Esophagus squamous epithelium (tissue), 5 donors: ENCODE results near the gene RAP2A. TPM values are rescaled to one million over a fixed set of nuclear protein-coding genes. Genes with fewer than 3 reads are reported as not detected.

Experiments used
- DNase-seq: peaks from one replicate; lab custom pipeline; 2025; lab: John Stamatoyannopoulos, UW
- H3K27ac ChIP-seq, 4 donors: fragments of 200-600 bp; sonication (generic); one replicate each; pipeline ENCODE4 v1.5.1; 2016 to 2019; ENCODE audit warnings: mild to moderate bottlenecking in 1 of 4
- H3K27me3 ChIP-seq, 4 donors: fragments of 200-600 bp; sonication (generic); 1 replicate in 3 of 4; 2 replicates in 1 of 4; pipeline versions ENCODE4 v1.5.1 to v1.6.0; 2017 to 2021; ENCODE audit warnings: antibody characterized with exemption in 1 of 4
- H3K36me3 ChIP-seq, 3 donors: fragments of 200-600 bp; sonication (generic); one replicate each; pipeline ENCODE4 v1.5.1; 2016 to 2019
- H3K4me1 ChIP-seq, 3 donors: fragments of 200-600 bp; sonication (generic); one replicate each; pipeline ENCODE4 v1.5.1; 2017 to 2019
- H3K4me3 ChIP-seq, 4 donors: fragments of 200-600 bp; sonication (generic); 1 replicate in 3 of 4; 2 replicates in 1 of 4; pipeline ENCODE4 v1.5.1; 2016 to 2019; ENCODE audit warnings: mild to moderate bottlenecking in 2 of 4, moderate library complexity in 1 of 4
- H3K9me3 ChIP-seq, 3 donors: fragments of 200-600 bp; sonication (generic); one replicate each; pipeline ENCODE4 v1.5.1; 2016 to 2019
- CTCF ChIP-seq, 6 experiments: fragments of 450-650 bp in 4 of 6; fragments of 200-600 bp in 2 of 6; sonication (generic) in 2 of 6; IDR thresholded peaks; one replicate each; pipeline ENCODE4 v1.5.1; 2016 to 2019; ENCODE audit warnings: antibody characterized with exemption in 6 of 6, mild to moderate bottlenecking in 4 of 6, moderate library complexity in 4 of 6
- POLR2A ChIP-seq, 4 donors: fragments of 450-650 bp; IDR thresholded peaks; one replicate each; pipeline ENCODE4 v1.6.1; 2017; ENCODE audit warnings: antibody characterized with exemption in 4 of 4, mild to moderate bottlenecking in 4 of 4, moderate library complexity in 3 of 4
- WGBS, 2 donors: methylation state at CpG; one replicate each; pipeline ENCODE4 v1.1.5; 2018; 5-methylcytosine and 5-hydroxymethylcytosine counted together
- intact Hi-C: fragments of 100-400 bp; cut with DNase I; formaldehyde crosslinking; loops from one replicate; pipeline ENCODE4 v1.15.0; 2022
- total RNA-seq, 4 donors: library from RNA; depleted of rRNA; stranded (reverse); fragments of >200 nt; gene quantifications; one replicate each; pipeline ENCODE4 v1.1.0, GENCODE V29; 2016
- donor health status: DM: yes; HTN: yes; CAD: no.

The RAP2A gene
- total RNA-seq, 4 donors from 2014 or later: 20.3 to 29.1 (median 26.7) TPM

- TF ChIP-seq POLR2A (IDR thresholded peaks at IDR 0.05): no peak
- TF ChIP-seq CTCF (IDR thresholded peaks at IDR 0.05): no peak
- Histone ChIP-seq H3K4me3 (no peak overlapping the region), H3K9me3 (no peaks in the 10 kb centered on the region), H3K27ac (no peak overlapping the region), H3K4me1 (peaks cover 0 to 15% (median 0%) of the 10 kb centered on the region in 3 donors), H3K36me3 (peaks cover 0 to 23% (median 0%) of the 10 kb centered on the region in 3 donors), H3K27me3 (no peaks in the 10 kb centered on the region)
- DNase-seq: no peak
- intact Hi-C loops: no loop called here
Measured at GRCh38 chr13:97394542-97394941, 39.4 kb upstream of the RAP2A start.

- TF ChIP-seq POLR2A (IDR thresholded peaks at IDR 0.05): no peak
- TF ChIP-seq CTCF (IDR thresholded peaks at IDR 0.05): no peak
Measured at GRCh38 chr13:97395447-97396136, 38.4 kb upstream of the RAP2A start.

GRCh38 chr13:97397267-97397666 is 36.7 kb upstream of the RAP2A start:
- intact Hi-C loops: no loop called here
- DNase-seq: no peak
- TF ChIP-seq POLR2A (IDR thresholded peaks at IDR 0.05) (no peak), CTCF (IDR thresholded peaks at IDR 0.05) (no peak)
- Histone ChIP-seq H3K4me3 (no peak overlapping the region), H3K9me3 (no peaks in the 10 kb centered on the region), H3K36me3 (peaks cover 0 to 5% (median 0%) of the 10 kb centered on the region in 3 donors), H3K27me3 (no peaks in the 10 kb centered on the region), H3K4me1 (peaks cover 0 to 3% (median 0%) of the 10 kb centered on the region in 3 donors), H3K27ac (no peak overlapping the region)
- WGBS, 2 donors: 69 to 70% methylated on average over 10 of the region's 10 CpGs

More at GRCh38 chr13:97395447-97396136, 38.4 kb upstream of the RAP2A start:
- H3K4me1 ChIP-seq: peaks cover 0 to 15% (median 0%) of the 10 kb centered on the region in 3 donors
- WGBS, 2 donors: 67 to 68% methylated on average over 4 of the region's 4 CpGs
- H3K27ac ChIP-seq: no peak overlapping the region
- H3K4me3 ChIP-seq: no peak overlapping the region
- intact Hi-C loops: no loop called here
- H3K36me3 ChIP-seq: peaks cover 0 to 22% (median 0%) of the 10 kb centered on the region in 3 donors
- no peaks in the 10 kb centered on the region for H3K9me3 ChIP-seq
- DNase-seq: no peak
- no peaks in the 10 kb centered on the region for H3K27me3 ChIP-seq

- H3K27me3 ChIP-seq: no peaks in the 10 kb centered on the region
- intact Hi-C loops: no loop called here
- WGBS, 2 donors: 41 to 58% methylated on average over 2 to 3 of the region's 3 CpGs
Measured at GRCh38 chr13:97401421-97401820, 32.5 kb upstream of the RAP2A start.

More at GRCh38 chr13:97401421-97401820, 32.5 kb upstream of the RAP2A start:
- Histone ChIP-seq H3K4me1 (peaks cover 0 to 3% (median 0%) of the 10 kb centered on the region in 3 donors), H3K27ac (no peak overlapping the region), H3K4me3 (no peak overlapping the region), H3K36me3 (no peaks in the 10 kb centered on the region), H3K9me3 (no peaks in the 10 kb centered on the region)
- DNase-seq: no peak
- TF ChIP-seq CTCF (IDR thresholded peaks at IDR 0.05) (no peak), POLR2A (IDR thresholded peaks at IDR 0.05) (no peak)
